GM23338 (cell line): ENCODE results near the gene DPEP3. TPM values are rescaled to one million over a fixed set of nuclear protein-coding genes. Genes with fewer than 3 reads are reported as not detected.

Experiments
- ATAC-seq: fragments of 200-7000 bp; cut with Tn5 transposase; 3 replicates; pipeline ENCODE4 v1.9.1; 2020
- DNase-seq: peaks from one replicate; pipeline ENCODE4 v3.0.0-alpha.2; 2015; ENCODE audit warnings: low spot score
- H2AFZ ChIP-seq: fragments of 200-600 bp; sonication (generic); 2 replicates; pipeline ENCODE4 v1.8.0; 2016; ENCODE audit warnings: antibody characterized with exemption, mild to moderate bottlenecking, moderate library complexity
- H3F3A ChIP-seq: fragments of 200-600 bp; sonication (generic); replicated peaks from 2 replicates; pipeline ENCODE4 v1.8.0; 2017; ENCODE audit warnings: antibody characterized with exemption, mixed run types, low read depth
- H3K27ac ChIP-seq: fragments of 200-600 bp; sonication (generic); 2 replicates; pipeline ENCODE4 v1.6.1; 2016; ENCODE audit warnings: low read depth
- H3K27me3 ChIP-seq: fragments of 200-600 bp; sonication (generic); 2 replicates; pipeline ENCODE4 v1.8.0; 2016; ENCODE audit warnings: mild to moderate bottlenecking, mixed run types, moderate library complexity; ENCODE audit not compliant: insufficient read depth
- H3K36me3 ChIP-seq: fragments of 200-600 bp; sonication (generic); 2 replicates; pipeline ENCODE4 v1.8.0; 2016; ENCODE audit warnings: mild to moderate bottlenecking; ENCODE audit not compliant: insufficient read depth
- H3K4me1 ChIP-seq: fragments of 200-600 bp; sonication (generic); 2 replicates; pipeline ENCODE4 v1.8.0; 2016; ENCODE audit warnings: mild to moderate bottlenecking, moderate library complexity; ENCODE audit not compliant: insufficient read depth
- H3K4me2 ChIP-seq: fragments of 200-600 bp; sonication (generic); 2 replicates; pipeline ENCODE4 v1.7.1; 2017; ENCODE audit warnings: mixed run types
- H3K4me3 ChIP-seq: fragments of 200-600 bp; sonication (generic); 2 replicates; pipeline ENCODE4 v1.6.1; 2016; ENCODE audit warnings: mixed run types
- H3K79me2 ChIP-seq: fragments of 200-600 bp; sonication (generic); replicated peaks from 2 replicates; pipeline ENCODE4 v1.8.0; 2017; ENCODE audit warnings: mild to moderate bottlenecking; ENCODE audit not compliant: insufficient read depth
- H3K9me2 ChIP-seq: fragments of 200-600 bp; sonication (generic); 2 replicates; pipeline ENCODE4 v1.8.0; 2017; ENCODE audit not compliant: insufficient read depth
- H4K20me1 ChIP-seq: fragments of 200-600 bp; sonication (generic); replicated peaks from 2 replicates; pipeline ENCODE4 v1.8.0; 2017; ENCODE audit warnings: mild to moderate bottlenecking; ENCODE audit not compliant: insufficient read depth
- H3K27ac Mint-ChIP-seq: 2 replicates; pipeline ENCODE4 v1.8.0; 2020; ENCODE audit warnings: inconsistent platforms, mild to moderate bottlenecking, moderate library complexity, mixed read lengths
- H3K27me3 Mint-ChIP-seq: 3 replicates; pipeline ENCODE4 v1.8.0; 2022; ENCODE audit warnings: low read depth, mild to moderate bottlenecking, moderate library complexity, mixed read lengths, inconsistent platforms; ENCODE audit not compliant: insufficient read depth, poor library complexity
- H3K36me3 Mint-ChIP-seq: 3 replicates; pipeline ENCODE4 v1.8.0; 2021; ENCODE audit warnings: low read depth, mild to moderate bottlenecking, inconsistent platforms, moderate library complexity, mixed read lengths
- H3K4me1 Mint-ChIP-seq: 3 replicates; pipeline ENCODE4 v1.8.0; 2020; ENCODE audit warnings: mild to moderate bottlenecking, inconsistent platforms, mixed read lengths
- H3K4me3 Mint-ChIP-seq: 3 replicates; pipeline ENCODE4 v1.8.0; 2021; ENCODE audit warnings: moderate library complexity, mild to moderate bottlenecking, inconsistent platforms, mixed read lengths
- H3K9me3 Mint-ChIP-seq: 3 replicates; pipeline ENCODE4 v1.8.0; 2020; ENCODE audit warnings: moderate library complexity, mild to moderate bottlenecking, inconsistent platforms, mixed read lengths
- CREB1 ChIP-seq: fragments of 250-450 bp; sonication (Bioruptor Pico); IDR thresholded peaks from 2 replicates; pipeline ENCODE4 v1.5.0; 2020; ENCODE audit warnings: low read depth, mild to moderate bottlenecking, moderate library complexity
- CTCF ChIP-seq, 2 experiments: fragments of 200-600 bp in 1 of 2; sonication (generic) in 1 of 2; conservative IDR thresholded peaks; 2 replicates each; pipeline versions ENCODE4 v1.5.1 to v1.6.1; 2016 to 2017; ENCODE audit warnings: antibody characterized with exemption in 2 of 2, low read depth in 2 of 2, mild to moderate bottlenecking in 2 of 2, moderate library complexity in 1 of 2
- ETS1 ChIP-seq: IDR thresholded peaks from 2 replicates; pipeline ENCODE4 v1.6.1; 2016; ENCODE audit warnings: antibody characterized with exemption
- EZH2 ChIP-seq: fragments of 200-600 bp; sonication (generic); IDR thresholded peaks from one replicate; pipeline ENCODE4 v1.8.0; 2017; ENCODE audit warnings: antibody characterized with exemption, mild to moderate bottlenecking, low read depth; ENCODE audit not compliant: unreplicated experiment
- EZH2phosphoT487 ChIP-seq: fragments of 200-600 bp; sonication (generic); IDR thresholded peaks from one replicate; pipeline ENCODE4 v1.8.1; 2018; ENCODE audit warnings: antibody characterized with exemption; ENCODE audit not compliant: unreplicated experiment
- JUNB ChIP-seq: IDR thresholded peaks from one replicate; pipeline ENCODE4 v1.6.1; 2016; ENCODE audit warnings: antibody characterized with exemption; ENCODE audit not compliant: unreplicated experiment
- NANOG ChIP-seq: IDR thresholded peaks from 2 replicates; pipeline ENCODE4 v1.6.1; 2016; ENCODE audit warnings: antibody characterized with exemption, borderline replicate concordance
- POLR2AphosphoS5 ChIP-seq: IDR thresholded peaks from 2 replicates; pipeline ENCODE4 v1.6.1; 2016; ENCODE audit warnings: antibody characterized with exemption, low read depth
- REST ChIP-seq: IDR thresholded peaks from one replicate; pipeline ENCODE4 v1.6.1; 2018; ENCODE audit warnings: antibody characterized with exemption; ENCODE audit not compliant: unreplicated experiment
- STAT1 ChIP-seq: IDR thresholded peaks from one replicate; pipeline ENCODE4 v1.6.1; 2016; ENCODE audit warnings: antibody characterized with exemption; ENCODE audit not compliant: unreplicated experiment
- ZNF114 ChIP-seq: fragments of 250-450 bp; sonication (Bioruptor Pico); IDR thresholded peaks from 2 replicates; pipeline ENCODE4 v1.5.0; 2020; ENCODE audit warnings: mild to moderate bottlenecking, moderate library complexity
- ZNF331 ChIP-seq: fragments of 250-450 bp; sonication (Bioruptor Pico); IDR thresholded peaks from 2 replicates; pipeline ENCODE4 v1.5.0; 2020; ENCODE audit warnings: low read depth, mild to moderate bottlenecking, moderate library complexity
- ZNF462 ChIP-seq: fragments of 250-450 bp; sonication (Bioruptor Pico); IDR thresholded peaks from 2 replicates; pipeline ENCODE4 v1.5.0; 2020; ENCODE audit warnings: mild to moderate bottlenecking, moderate library complexity
- polyA plus RNA-seq: library from polyadenylated mRNA; unstranded; fragments of >200 nt; fragmentation: Nextera tagmentation; extraction: Ambion mirVana; gene quantifications from 2 replicates; pipeline ENCODE4 v1.2.1, GENCODE V29; 2016
- total RNA-seq: library from RNA; depleted of rRNA; stranded (reverse); fragments of >200 nt; shearing (Covaris generic); gene quantifications from 2 replicates; pipeline ENCODE4 v1.2.3, GENCODE V29; 2014

DPEP3 gene
- total and polyA plus RNA-seq, 2 experiments from 2014 or later: 8.8 to 18.4 TPM

- Histone ChIP-seq H3K27me3 (no peaks in the 10 kb centered on the region), H3K4me3 (no peak overlapping the region), H3K4me1 (no peaks in the 10 kb centered on the region), H3K79me2 (no peaks in the 10 kb centered on the region), H2AFZ (no peak overlapping the region), H3K27ac (no peak overlapping the region), H3F3A (no peaks in the 10 kb centered on the region), H3K9me2 (no peaks in the 10 kb centered on the region), H3K4me2 (no peak overlapping the region), H4K20me1 (no peaks in the 10 kb centered on the region), H3K36me3 (no peaks in the 10 kb centered on the region)
- Mint-ChIP-seq H3K9me3 (peaks cover 8% of the 10 kb centered on the region), H3K36me3 (no peaks in the 10 kb centered on the region), H3K4me1 (peaks cover 8% of the 10 kb centered on the region; the same call in 2 of the 3 replicates), H3K27me3 (peaks cover 16% of the 10 kb centered on the region), H3K27ac (no peak overlapping the region), H3K4me3 (no peak overlapping the region)
- DNase-seq (no peak), ATAC-seq (no peak)
- TF ChIP-seq ZNF331 (no peak), POLR2AphosphoS5 (no peak), ZNF462 (CRISPR knock-in tag) (no peak), STAT1 (no peak), CTCF (conservative IDR thresholded peaks at IDR 0.05; ENCODE audit: low read depth in 2 of 2) (no peak), JUNB (no peak), EZH2phosphoT487 (no peak), ETS1 (no peak), ZNF114 (CRISPR knock-in tag) (no peak), CREB1 (CRISPR knock-in tag) (no peak), REST (no peak), EZH2 (no peak), NANOG (no peak)
Observed at GRCh38 chr16:67982011-67982696, 1.9 kb upstream of the DPEP3 start.
